ENCODE results near the gene DAZAP1. TPM values are rescaled to one million over a fixed set of nuclear protein-coding genes. Genes with fewer than 3 reads are reported as not detected.

Gene DAZAP1
- total RNA-seq, 1 donor from 2014 or later, result 15.8 TPM

DNA sequence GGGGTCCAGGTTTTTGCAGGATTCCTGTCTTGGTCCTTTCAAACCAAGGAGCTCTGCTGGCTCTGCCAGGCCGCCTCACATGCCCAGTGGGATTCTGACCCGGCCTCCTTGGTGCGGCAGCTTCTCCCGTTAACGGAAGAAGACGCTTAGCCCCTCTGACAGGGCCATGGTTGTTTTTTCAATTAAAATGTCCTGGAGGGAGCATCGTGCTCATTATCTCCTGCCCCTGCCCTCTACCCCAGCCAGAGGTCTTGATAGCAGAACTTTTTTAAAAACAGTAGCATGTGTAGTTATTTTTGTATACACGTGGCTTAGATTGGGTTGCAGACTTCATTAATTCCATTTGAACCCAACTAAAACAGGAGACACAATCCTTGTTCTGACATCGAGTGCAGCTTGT lies 19.4 kb downstream of the DAZAP1 start:
- intact Hi-C loops (cut with DNase I), result no loop called here
- TF ChIP-seq CTCF (IDR thresholded peaks at IDR 0.05), result no peak
- Histone ChIP-seq H3K36me3 (peaks cover 79 to 98% of the 10 kb centered on the region in 2 donors), H3K9me3 (no peaks in the 10 kb centered on the region), H3K4me3 (no peak overlapping the region), H3K27me3 (no peaks in the 10 kb centered on the region), H3K27ac (no peak overlapping the region), H3K4me1 (no peaks in the 10 kb centered on the region)
- no peak for DNase-seq (ENCODE audit: low spot score in 2 of 2)

- Histone ChIP-seq H3K9me3 (no peaks in the 10 kb centered on the region), H3K27me3 (no peaks in the 10 kb centered on the region), H3K4me3 (no peak overlapping the region), H3K36me3 (peaks cover 79 to 98% of the 10 kb centered on the region in 2 donors), H3K27ac (no peak overlapping the region), H3K4me1 (no peaks in the 10 kb centered on the region)
- intact Hi-C loops (cut with DNase I), result no loop called here
- no peak for TF ChIP-seq CTCF (IDR thresholded peaks at IDR 0.05)
- no peak for DNase-seq (ENCODE audit: low spot score in 2 of 2)
These were observed 20.0 kb downstream of the DAZAP1 start for GRCh38 chr19:1427221-1427920.

- intact Hi-C loops (cut with DNase I), result no loop called here
- no peak overlapping the region for H3K4me3 ChIP-seq
- H3K36me3 ChIP-seq, result peaks cover 79 to 98% of the 10 kb centered on the region in 2 donors
- H3K27ac ChIP-seq, result no peak overlapping the region
- TF ChIP-seq CTCF (IDR thresholded peaks at IDR 0.05), result no peak
- no peaks in the 10 kb centered on the region for H3K27me3 ChIP-seq
- no peaks in the 10 kb centered on the region for H3K4me1 ChIP-seq
- DNase-seq (ENCODE audit: low spot score in 2 of 2), result no peak
- H3K9me3 ChIP-seq, result no peaks in the 10 kb centered on the region
These were observed 21.5 kb downstream of the DAZAP1 start for GRCh38 chr19:1428738-1429391.

GRCh38 chr19:1429750-1430149 lies 22.4 kb downstream of the DAZAP1 start:
- DNase-seq (ENCODE audit: low spot score in 2 of 2), result no peak
- TF ChIP-seq CTCF (IDR thresholded peaks at IDR 0.05), result no peak
- H3K4me3 ChIP-seq, result no peak overlapping the region
- intact Hi-C loops (cut with DNase I), result no loop called here
- no peaks in the 10 kb centered on the region for H3K9me3 ChIP-seq
- H3K36me3 ChIP-seq, result peaks cover 81 to 98% of the 10 kb centered on the region in 2 donors
- H3K4me1 ChIP-seq, result no peaks in the 10 kb centered on the region
- no peaks in the 10 kb centered on the region for H3K27me3 ChIP-seq
- H3K27ac ChIP-seq, result no peak overlapping the region

- no peak for TF ChIP-seq CTCF (IDR thresholded peaks at IDR 0.05)
- peaks cover 77 to 96% of the 10 kb centered on the region in 2 donors for H3K36me3 ChIP-seq
- no peak for DNase-seq (ENCODE audit: low spot score in 2 of 2)
- intact Hi-C loops (cut with DNase I), result no loop called here
- no peak overlapping the region for H3K4me3 ChIP-seq
- no peaks in the 10 kb centered on the region for H3K9me3 ChIP-seq
- no peaks in the 10 kb centered on the region for H3K4me1 ChIP-seq
- no peaks in the 10 kb centered on the region for H3K27me3 ChIP-seq
- H3K27ac ChIP-seq, result no peak overlapping the region
These were observed 22.9 kb downstream of the DAZAP1 start for GRCh38 chr19:1430246-1430645.

Measured in ascending aorta (tissue), 2 donors.